H9 (cell line): ENCODE measurements around the gene METTL22. TPM values are rescaled to one million over a fixed set of nuclear protein-coding genes. Genes with fewer than 3 reads are reported as not detected.

Experiments
- DNase-seq: peaks from one replicate; pipeline ENCODE4 v3.0.0-alpha.2; 2017
- H2AFZ ChIP-seq: one replicate; pipeline ENCODE4 v1.6.1; 2013; ENCODE audit warnings: mild to moderate bottlenecking, low read length, control low read depth, moderate library complexity
- H2AK5ac ChIP-seq: 2 replicates; pipeline ENCODE4 v1.6.1; 2013; ENCODE audit warnings: low read length, control low read depth, mixed read lengths; ENCODE audit not compliant: insufficient read length
- H2BK120ac ChIP-seq: one replicate; pipeline ENCODE4 v1.6.1; 2013; ENCODE audit warnings: low read depth, mild to moderate bottlenecking, low read length, control low read depth, inconsistent platforms; ENCODE audit not compliant: poor library complexity, severe bottlenecking
- H2BK12ac ChIP-seq: 2 replicates; pipeline ENCODE4 v1.6.1; 2013; ENCODE audit warnings: low read length, control low read depth, mixed read lengths, low read depth; ENCODE audit not compliant: insufficient read length
- H2BK15ac ChIP-seq: 2 replicates; pipeline ENCODE4 v1.6.1; 2013; ENCODE audit warnings: low read depth, low read length, control low read depth
- H2BK20ac ChIP-seq: one replicate; pipeline ENCODE4 v1.6.1; 2013; ENCODE audit warnings: low read depth, mild to moderate bottlenecking, low read length, control low read depth, inconsistent platforms; ENCODE audit not compliant: poor library complexity, severe bottlenecking
- H2BK5ac ChIP-seq: 2 replicates; pipeline ENCODE4 v1.6.1; 2013; ENCODE audit warnings: low read length, control low read depth, mixed read lengths; ENCODE audit not compliant: insufficient read length
- H3K14ac ChIP-seq: 2 replicates; pipeline ENCODE4 v1.6.1; 2013; ENCODE audit warnings: low read length, control low read depth; ENCODE audit not compliant: insufficient read depth
- H3K18ac ChIP-seq: 2 replicates; pipeline ENCODE4 v1.6.1; 2013; ENCODE audit warnings: low read depth, mild to moderate bottlenecking, mixed read lengths, low read length, control low read depth; ENCODE audit not compliant: insufficient read length
- H3K23ac ChIP-seq: 2 replicates; pipeline ENCODE4 v1.6.1; 2013; ENCODE audit warnings: low read length, control low read depth, mixed read lengths, low read depth; ENCODE audit not compliant: insufficient read length
- H3K23me2 ChIP-seq: 2 replicates; pipeline ENCODE4 v1.6.1; 2013; ENCODE audit warnings: low read depth, mild to moderate bottlenecking, mixed read lengths, low read length, control low read depth; ENCODE audit not compliant: insufficient read length, poor library complexity, severe bottlenecking
- H3K27ac ChIP-seq: 2 replicates; pipeline ENCODE4 v1.5.1; 2013; ENCODE audit warnings: low read length, control low read depth, mixed read lengths, low read depth; ENCODE audit not compliant: insufficient read length
- H3K27me3 ChIP-seq: 2 replicates; pipeline ENCODE4 v1.6.1; 2013; ENCODE audit warnings: low read length, control low read depth, inconsistent platforms; ENCODE audit not compliant: insufficient read depth
- H3K4ac ChIP-seq: 2 replicates; pipeline ENCODE4 v1.6.1; 2013; ENCODE audit warnings: low read depth, mild to moderate bottlenecking, control low read depth, inconsistent platforms, low read length, moderate library complexity
- H3K4me1 ChIP-seq: 2 replicates; pipeline ENCODE4 v1.6.1; 2013; ENCODE audit warnings: low read length, control low read depth, inconsistent platforms; ENCODE audit not compliant: insufficient read depth
- H3K4me2 ChIP-seq: 2 replicates; pipeline ENCODE4 v1.6.1; 2013; ENCODE audit warnings: low read length, control low read depth, mixed read lengths; ENCODE audit not compliant: insufficient read length, insufficient read depth
- H3K56ac ChIP-seq: 2 replicates; pipeline ENCODE4 v1.6.1; 2013; ENCODE audit warnings: low read depth, mild to moderate bottlenecking, mixed read lengths, low read length, control low read depth; ENCODE audit not compliant: insufficient read length
- H3K79me1 ChIP-seq: 2 replicates; pipeline ENCODE4 v1.6.1; 2013; ENCODE audit warnings: low read depth, mild to moderate bottlenecking, moderate library complexity, low read length, control low read depth, inconsistent platforms; ENCODE audit not compliant: insufficient read depth, poor library complexity, severe bottlenecking
- H3K79me2 ChIP-seq: 2 replicates; pipeline ENCODE4 v1.6.1; 2013; ENCODE audit warnings: low read length, control low read depth, inconsistent platforms; ENCODE audit not compliant: insufficient read depth
- H3K9ac ChIP-seq: 2 replicates; pipeline ENCODE4 v1.6.1; 2013; ENCODE audit warnings: low read length, control low read depth, mixed read lengths; ENCODE audit not compliant: insufficient read length; ENCODE audit errors: extremely low read depth
- H3K9me3 ChIP-seq: one replicate; pipeline ENCODE4 v1.6.1; 2013; ENCODE audit warnings: low read depth, low read length, inconsistent platforms; ENCODE audit not compliant: control insufficient read depth
- H3T11ph ChIP-seq: one replicate; pipeline ENCODE4 v1.6.1; 2013; ENCODE audit warnings: mild to moderate bottlenecking, low read length, control low read depth, inconsistent platforms
- H4K20me1 ChIP-seq: one replicate; pipeline ENCODE4 v1.6.1; 2013; ENCODE audit not compliant: control insufficient read depth, insufficient read length, insufficient read depth
- H4K5ac ChIP-seq: 2 replicates; pipeline ENCODE4 v1.6.1; 2013; ENCODE audit warnings: low read depth, mild to moderate bottlenecking, mixed read lengths, low read length, control low read depth; ENCODE audit not compliant: insufficient read length
- H4K8ac ChIP-seq: replicated peaks from 2 replicates; pipeline ENCODE4 v1.6.1; 2013; ENCODE audit warnings: low read length, control low read depth, mixed read lengths, low read depth; ENCODE audit not compliant: insufficient read length
- H4K91ac ChIP-seq: 2 replicates; pipeline ENCODE4 v1.6.1; 2013; ENCODE audit warnings: low read depth, mild to moderate bottlenecking, moderate library complexity, mixed read lengths, low read length, control low read depth; ENCODE audit not compliant: insufficient read length
- H3K27ac Mint-ChIP-seq, 3 experiments: 2 replicates in 2 of 3; 3 replicates in 1 of 3; pipeline ENCODE4 v1.8.0; 2020 to 2021; ENCODE audit warnings: mixed read lengths in 3 of 3, mild to moderate bottlenecking in 1 of 3, moderate library complexity in 1 of 3
- H3K27me3 Mint-ChIP-seq: 2 replicates; pipeline ENCODE4 v1.8.0; 2021; ENCODE audit warnings: low read depth, mild to moderate bottlenecking, moderate library complexity, mixed read lengths
- H3K36me3 Mint-ChIP-seq, 3 experiments: 2 replicates in 2 of 3; 3 replicates in 1 of 3; pipeline ENCODE4 v1.8.0; 2020 to 2021; ENCODE audit warnings: low read depth in 3 of 3, mixed read lengths in 3 of 3; ENCODE audit not compliant: insufficient read depth in 1 of 3
- H3K4me1 Mint-ChIP-seq, 2 experiments: 2 replicates each; pipeline ENCODE4 v1.8.0; 2020; ENCODE audit warnings: mixed read lengths in 2 of 2
- H3K4me3 Mint-ChIP-seq, 2 experiments: 2 replicates in 1 of 2; 3 replicates in 1 of 2; pipeline ENCODE4 v1.8.0; 2020 to 2021; ENCODE audit warnings: mild to moderate bottlenecking in 2 of 2, mixed read lengths in 2 of 2, moderate library complexity in 1 of 2
- H3K9me3 Mint-ChIP-seq, 2 experiments: 2 replicates in 1 of 2; 3 replicates in 1 of 2; pipeline ENCODE4 v1.8.0; 2020; ENCODE audit warnings: mild to moderate bottlenecking in 2 of 2, mixed read lengths in 2 of 2, moderate library complexity in 1 of 2
- WGBS: extraction: QIAGEN DNeasy Blood & Tissue Kit; methylation state at CpG from one replicate; pipeline ENCODE4 v1.1.7; 2013; ENCODE audit warnings: missing lambda C conversion rate, low lambda C conversion rate, mixed read lengths; ENCODE audit not compliant: insufficient read length; ENCODE audit errors: extremely low coverage; 5-methylcytosine and 5-hydroxymethylcytosine counted together
- total RNA-seq: library from RNA; stranded (reverse); gene quantifications from 2 replicates; pipeline ENCODE4 v1.2.1, GENCODE V29; 2021
- TF ChIP-seq, protein P1 (sequence below): fragments of 200-600 bp; sonication (generic); conservative IDR thresholded peaks from 3 replicates; pipeline ENCODE4 v1.8.0; 2021; ENCODE audit warnings: antibody characterized with exemption, mild to moderate bottlenecking

Gene METTL22
- total RNA-seq, 1 experiment from 2014 or later = 51.9 TPM

DNA sequence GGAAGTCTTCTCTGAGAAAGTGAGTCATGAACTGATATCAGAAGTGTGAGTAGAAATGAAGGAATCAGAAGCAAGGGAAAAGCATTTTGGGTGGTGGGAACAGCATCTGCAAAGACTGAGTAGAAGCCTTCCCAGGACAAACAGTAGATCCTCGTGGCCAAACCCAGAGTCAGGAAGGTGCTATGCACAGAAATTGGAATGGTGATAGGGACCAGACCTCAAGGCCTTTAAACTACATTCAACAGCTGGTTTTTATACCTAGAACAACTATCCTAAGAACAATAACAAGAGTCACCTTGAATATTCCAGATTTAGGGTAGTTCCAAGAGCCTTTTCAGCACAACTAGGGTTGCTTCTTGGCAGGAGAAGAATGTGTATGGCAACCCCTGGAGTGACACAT, 68.2 kb downstream of the METTL22 start:
- no CpG with 5 or more reads among the region's 1 CpG for WGBS

More for the DNA sequence above, 68.2 kb downstream of the METTL22 start:
- Mint-ChIP-seq H3K27ac (no peak overlapping the region), H3K4me3 (no peak overlapping the region), H3K9me3 (peaks cover 9 to 13% of the 10 kb centered on the region in 2 experiments), H3K4me1 (peaks cover 19 to 26% of the 10 kb centered on the region in 2 experiments), H3K36me3 (peaks cover 8 to 15% (median 10%) of the 10 kb centered on the region in 3 experiments; a peak in 6 of 7 replicates), H3K27me3 (peaks cover 2% of the 10 kb centered on the region; the same call in 1 of the 2 replicates)
- Histone ChIP-seq H4K8ac (no peak overlapping the region), H3K79me1 (no peaks in the 10 kb centered on the region), H2BK15ac (no peak overlapping the region), H4K20me1 (no peaks in the 10 kb centered on the region), H3K27ac (no peak overlapping the region), H3K4ac (no peak overlapping the region), H2AK5ac (no peak overlapping the region), H3K56ac (no peak overlapping the region), H2AFZ (no peak overlapping the region), H3K9ac (no peak overlapping the region), H3K9me3 (no peaks in the 10 kb centered on the region), H3K27me3 (no peaks in the 10 kb centered on the region), H2BK20ac (no peak overlapping the region), H3K4me2 (no peak overlapping the region), H2BK12ac (no peak overlapping the region), H3K4me1 (peaks cover 2% of the 10 kb centered on the region; the same call in 1 of the 2 replicates), H4K5ac (no peak overlapping the region), H4K91ac (no peak overlapping the region), H3K23ac (no peak overlapping the region), H3K18ac (no peak overlapping the region), H3K23me2 (no peaks in the 10 kb centered on the region), H3K14ac (no peak overlapping the region), H2BK5ac (no peak overlapping the region), H3K79me2 (no peaks in the 10 kb centered on the region), H2BK120ac (no peak overlapping the region), H3T11ph (no peak overlapping the region)
- TF ChIP-seq, protein P1, sequence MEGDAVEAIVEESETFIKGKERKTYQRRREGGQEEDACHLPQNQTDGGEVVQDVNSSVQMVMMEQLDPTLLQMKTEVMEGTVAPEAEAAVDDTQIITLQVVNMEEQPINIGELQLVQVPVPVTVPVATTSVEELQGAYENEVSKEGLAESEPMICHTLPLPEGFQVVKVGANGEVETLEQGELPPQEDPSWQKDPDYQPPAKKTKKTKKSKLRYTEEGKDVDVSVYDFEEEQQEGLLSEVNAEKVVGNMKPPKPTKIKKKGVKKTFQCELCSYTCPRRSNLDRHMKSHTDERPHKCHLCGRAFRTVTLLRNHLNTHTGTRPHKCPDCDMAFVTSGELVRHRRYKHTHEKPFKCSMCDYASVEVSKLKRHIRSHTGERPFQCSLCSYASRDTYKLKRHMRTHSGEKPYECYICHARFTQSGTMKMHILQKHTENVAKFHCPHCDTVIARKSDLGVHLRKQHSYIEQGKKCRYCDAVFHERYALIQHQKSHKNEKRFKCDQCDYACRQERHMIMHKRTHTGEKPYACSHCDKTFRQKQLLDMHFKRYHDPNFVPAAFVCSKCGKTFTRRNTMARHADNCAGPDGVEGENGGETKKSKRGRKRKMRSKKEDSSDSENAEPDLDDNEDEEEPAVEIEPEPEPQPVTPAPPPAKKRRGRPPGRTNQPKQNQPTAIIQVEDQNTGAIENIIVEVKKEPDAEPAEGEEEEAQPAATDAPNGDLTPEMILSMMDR = no peak
- no peak for DNase-seq
